CMK (cell line): Measurements from ENCODE around the gene LMO1.

Experiments
- DNase-seq: peaks from one replicate; pipeline ENCODE4 v3.0.0-alpha.2; 2010; ENCODE audit warnings: low read depth

The LMO1 gene

GRCh38 chr11:8203414-8203715 is 60.3 kb downstream of the LMO1 start:
- no peak for DNase-seq

- no peak for DNase-seq
Measured at GRCh38 chr11:8202516-8203413, 60.9 kb downstream of the LMO1 start.

- no peak for DNase-seq
Measured at GRCh38 chr11:8201644-8202365, 61.9 kb downstream of the LMO1 start.

- DNase-seq, result no peak
Measured at GRCh38 chr11:8199676-8200075, 64.0 kb downstream of the LMO1 start.

GRCh38 chr11:8196749-8197148 is 66.9 kb downstream of the LMO1 start:
- no peak for DNase-seq

- DNase-seq, result no peak
Measured at GRCh38 chr11:8194956-8195355, 68.7 kb downstream of the LMO1 start.

GRCh38 chr11:8192896-8193209 is 70.8 kb downstream of the LMO1 start:
- no peak for DNase-seq

- DNase-seq, result peak; percentile 33
Measured at GRCh38 chr11:8192016-8192895, 71.4 kb downstream of the LMO1 start.

GRCh38 chr11:8190431-8190830 is 73.2 kb downstream of the LMO1 start:
- DNase-seq, result no peak

GRCh38 chr11:8186429-8186828 is 77.2 kb downstream of the LMO1 start:
- no peak for DNase-seq

GRCh38 chr11:8183111-8183510 is 80.6 kb downstream of the LMO1 start:
- no peak for DNase-seq

- DNase-seq, result no peak
Measured at GRCh38 chr11:8180469-8180868, 83.2 kb downstream of the LMO1 start.

- DNase-seq, result no peak
Measured at GRCh38 chr11:8178297-8178696, 85.4 kb downstream of the LMO1 start.

GRCh38 chr11:8177136-8177535 is 86.5 kb downstream of the LMO1 start:
- DNase-seq, result no peak
